ENCODE results near the gene MEPCE. TPM values are rescaled to one million over a fixed set of nuclear protein-coding genes. Genes with fewer than 3 reads are reported as not detected.
A peak's percentile ranks its signal among the peaks of the same experiment; 100 is the strongest.

The MEPCE gene
- total RNA-seq, 4 donors from 2014 or later: 21.2 to 44.9 (median 40.6) TPM

- 69% methylated on average over 1 of the region's 1 CpG for WGBS
These were observed 4.3 kb upstream of the MEPCE start for GRCh38 chr7:100425347-100425746.

GRCh38 chr7:100426516-100426915 is 3.1 kb upstream of the MEPCE start:
- no peaks in the 10 kb centered on the region for H3K9me3 ChIP-seq

More at GRCh38 chr7:100425347-100425746, 4.3 kb upstream of the MEPCE start:
- H3K36me3 ChIP-seq: peaks cover 0 to 4% (median 0%) of the 10 kb centered on the region in 4 donors
- peaks cover under 1 to 12% (median 11%) of the 10 kb centered on the region in 4 donors for H3K4me1 ChIP-seq
- intact Hi-C loops (cut with DNase I): no loop called here
- H3K9me3 ChIP-seq: no peaks in the 10 kb centered on the region
- no peak overlapping the region for H3K4me3 ChIP-seq
- DNase-seq (ENCODE audit: extremely low spot score): no peak
- H3K27ac ChIP-seq (replicated peaks in 1 of 4): no peak overlapping the region
- TF ChIP-seq POLR2AphosphoS5 (IDR thresholded peaks at IDR 0.05): no peak
- TF ChIP-seq POLR2A (IDR thresholded peaks at IDR 0.05; ENCODE audit: low read depth): no peak
- TF ChIP-seq CTCF (IDR thresholded peaks at IDR 0.05): no peak
- no peak for TF ChIP-seq EP300 (IDR thresholded peaks at IDR 0.05)
- H3K27me3 ChIP-seq: peaks cover 0 to 6% (median 0%) of the 10 kb centered on the region in 4 donors

GRCh38 chr7:100427762-100428198 is 1.9 kb upstream of the MEPCE start:
- H3K9me3 ChIP-seq: no peaks in the 10 kb centered on the region
- TF ChIP-seq POLR2AphosphoS5 (IDR thresholded peaks at IDR 0.05) (no peak), POLR2A (IDR thresholded peaks at IDR 0.05; ENCODE audit: low read depth) (no peak), CTCF (IDR thresholded peaks at IDR 0.05) (no peak), EP300 (IDR thresholded peaks at IDR 0.05) (no peak)
- peak overlapping the region; percentile 76 to 85 (median 80) for H3K4me3 ChIP-seq
- no peak for DNase-seq (ENCODE audit: extremely low spot score)
- intact Hi-C loops (cut with DNase I): no loop called here
- peaks cover 0 to 6% (median 0%) of the 10 kb centered on the region in 4 donors for H3K27me3 ChIP-seq
- WGBS: 51% methylated on average over 13 of the region's 16 CpGs
- H3K36me3 ChIP-seq: peaks cover 0 to 20% (median 15%) of the 10 kb centered on the region in 4 donors
- H3K4me1 ChIP-seq: peaks cover 23 to 37% (median 35%) of the 10 kb centered on the region in 4 donors
- peak overlapping the region; percentile 97 to 100 (median 98) for H3K27ac ChIP-seq (replicated peaks in 1 of 4)

More at GRCh38 chr7:100426516-100426915, 3.1 kb upstream of the MEPCE start:
- peaks cover 0 to 6% (median 0%) of the 10 kb centered on the region in 4 donors for H3K27me3 ChIP-seq
- peaks cover 12 to 24% (median 23%) of the 10 kb centered on the region in 4 donors for H3K4me1 ChIP-seq
- H3K27ac ChIP-seq (replicated peaks in 1 of 4): no peak overlapping the region
- H3K36me3 ChIP-seq: peaks cover 0 to 13% (median 7%) of the 10 kb centered on the region in 4 donors
- TF ChIP-seq EP300 (IDR thresholded peaks at IDR 0.05): no peak
- TF ChIP-seq POLR2A (IDR thresholded peaks at IDR 0.05; ENCODE audit: low read depth): no peak
- TF ChIP-seq CTCF (IDR thresholded peaks at IDR 0.05): no peak
- DNase-seq (ENCODE audit: extremely low spot score): no peak
- intact Hi-C loops (cut with DNase I): no loop called here
- H3K4me3 ChIP-seq: no peak overlapping the region

- H3K4me3 ChIP-seq: peak within 1 kb of the TSS; percentile 76 to 85 (median 80)
- under 1% methylated on average over 41 of the region's 66 CpGs for WGBS
- TF ChIP-seq EP300 (IDR thresholded peaks at IDR 0.05): no peak
- TF ChIP-seq CTCF (IDR thresholded peaks at IDR 0.05): peak in 1 of 3 experiments; percentile 32
- peak; percentile 99 for TF ChIP-seq POLR2A (IDR thresholded peaks at IDR 0.05; ENCODE audit: low read depth)
- TF ChIP-seq POLR2AphosphoS5 (IDR thresholded peaks at IDR 0.05): peak in 1 of 2 donors; percentile 99
- intact Hi-C loops (cut with DNase I): no loop called here
- no peaks in the 10 kb centered on the region for H3K9me3 ChIP-seq
- peaks cover 0 to 26% (median 21%) of the 10 kb centered on the region in 4 donors for H3K36me3 ChIP-seq
- H3K27me3 ChIP-seq: peaks cover 0 to 6% (median 0%) of the 10 kb centered on the region in 4 donors
- H3K27ac ChIP-seq (replicated peaks in 1 of 4): peak within 1 kb of the TSS; percentile 97 to 100 (median 98)
- peak; percentile 99 for DNase-seq (ENCODE audit: extremely low spot score)
- peaks cover 23 to 43% (median 41%) of the 10 kb centered on the region in 4 donors for H3K4me1 ChIP-seq
These were observed 1.2 kb upstream of the MEPCE start, which contains the start of gene ZCWPW1 for GRCh38 chr7:100428199-100428966. Gene ZCWPW1, minus strand, starts transcription at chr7:100428703. Its CDS starts 8,054 bp downstream, at chr7:100420649.
